Upper lobe of right lung (tissue), 1 donor: ENCODE results near the gene ETV3L. TPM values are rescaled to one million over a fixed set of nuclear protein-coding genes. Genes with fewer than 3 reads are reported as not detected.
"Not testable (repeated sequence)": the region's sequence is repeated elsewhere in the genome, so short reads cannot be mapped to it uniquely, and the experiment has no call there.

ENCODE experiments used
- ATAC-seq: fragments of 200-7000 bp; cut with Tn5 transposase; one replicate; pipeline ENCODE4 v1.9.1; 2020; ENCODE audit warnings: mild to moderate bottlenecking, moderate library complexity
- DNase-seq: peaks from one replicate; pipeline ENCODE4 v3.0.0-alpha.2; 2020
- H3K27ac ChIP-seq: fragments of 200-600 bp; one replicate; pipeline ENCODE4 v1.8.0; 2022
- H3K27me3 ChIP-seq: fragments of 200-600 bp; one replicate; pipeline ENCODE4 v1.8.0; 2022; ENCODE audit warnings: mild to moderate bottlenecking
- H3K36me3 ChIP-seq: fragments of 200-600 bp; one replicate; pipeline ENCODE4 v1.8.0; 2022
- H3K4me1 ChIP-seq: fragments of 200-600 bp; one replicate; pipeline ENCODE4 v1.8.0; 2022
- H3K4me3 ChIP-seq: fragments of 200-600 bp; one replicate; pipeline ENCODE4 v1.8.0; 2022; ENCODE audit warnings: mild to moderate bottlenecking
- H3K9me3 ChIP-seq: fragments of 200-600 bp; one replicate; pipeline ENCODE4 v1.8.0; 2022
- intact Hi-C: fragments of 100-400 bp; cut with DNase I; formaldehyde crosslinking; loops from one replicate; pipeline ENCODE4 v1.11.0; 2022
- total RNA-seq: library from RNA; stranded (reverse); fragmentation: NEBNext Ultra II Directional; extraction: Animal tissue kit (Norgen Biotek cat#: 25700); gene quantifications from one replicate; pipeline ENCODE4 v1.2.1, GENCODE V29; 2021
- TF ChIP-seq, protein P1 (sequence below): fragments of 200-600 bp; IDR thresholded peaks from one replicate; pipeline ENCODE4 v1.8.0; 2022; ENCODE audit warnings: antibody characterized with exemption
- donor health status: DM: no; HTN: yes; CAD: no; lungs with severe emphysema.

ETV3L gene
- total RNA-seq, 1 donor from 2014 or later = not detected

DNA sequence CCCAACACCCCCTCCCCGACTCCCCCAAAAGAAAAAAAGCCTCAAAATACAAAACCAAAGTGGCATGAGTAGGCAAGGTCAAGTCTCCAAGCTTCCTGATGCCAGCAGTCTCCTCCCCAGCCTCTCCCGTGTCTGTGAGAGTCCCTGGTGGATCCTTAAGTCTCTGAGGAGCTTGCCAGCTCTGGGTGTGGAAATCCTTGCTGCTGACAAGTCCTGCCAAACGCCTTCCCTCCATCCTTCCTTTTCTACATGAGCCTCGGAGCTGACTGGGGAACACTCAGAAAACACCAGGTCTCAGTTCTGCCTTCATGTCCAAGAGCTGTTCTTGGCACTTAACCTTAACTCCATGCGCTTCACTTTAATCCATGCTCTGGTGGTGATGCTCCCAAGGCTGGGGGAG, 3.7 kb upstream of the ETV3L start:
- H3K36me3 ChIP-seq = no peaks in the 10 kb centered on the region
- H3K27me3 ChIP-seq = peaks cover 16% of the 10 kb centered on the region
- H3K4me1 ChIP-seq = no peaks in the 10 kb centered on the region
- DNase-seq (no peak), ATAC-seq (no peak)
- TF ChIP-seq, protein P1, sequence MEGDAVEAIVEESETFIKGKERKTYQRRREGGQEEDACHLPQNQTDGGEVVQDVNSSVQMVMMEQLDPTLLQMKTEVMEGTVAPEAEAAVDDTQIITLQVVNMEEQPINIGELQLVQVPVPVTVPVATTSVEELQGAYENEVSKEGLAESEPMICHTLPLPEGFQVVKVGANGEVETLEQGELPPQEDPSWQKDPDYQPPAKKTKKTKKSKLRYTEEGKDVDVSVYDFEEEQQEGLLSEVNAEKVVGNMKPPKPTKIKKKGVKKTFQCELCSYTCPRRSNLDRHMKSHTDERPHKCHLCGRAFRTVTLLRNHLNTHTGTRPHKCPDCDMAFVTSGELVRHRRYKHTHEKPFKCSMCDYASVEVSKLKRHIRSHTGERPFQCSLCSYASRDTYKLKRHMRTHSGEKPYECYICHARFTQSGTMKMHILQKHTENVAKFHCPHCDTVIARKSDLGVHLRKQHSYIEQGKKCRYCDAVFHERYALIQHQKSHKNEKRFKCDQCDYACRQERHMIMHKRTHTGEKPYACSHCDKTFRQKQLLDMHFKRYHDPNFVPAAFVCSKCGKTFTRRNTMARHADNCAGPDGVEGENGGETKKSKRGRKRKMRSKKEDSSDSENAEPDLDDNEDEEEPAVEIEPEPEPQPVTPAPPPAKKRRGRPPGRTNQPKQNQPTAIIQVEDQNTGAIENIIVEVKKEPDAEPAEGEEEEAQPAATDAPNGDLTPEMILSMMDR = no peak
- intact Hi-C loops = no loop called here
- H3K4me3 ChIP-seq = no peak overlapping the region
- no peaks in the 10 kb centered on the region for H3K9me3 ChIP-seq
- no peak overlapping the region for H3K27ac ChIP-seq

DNA sequence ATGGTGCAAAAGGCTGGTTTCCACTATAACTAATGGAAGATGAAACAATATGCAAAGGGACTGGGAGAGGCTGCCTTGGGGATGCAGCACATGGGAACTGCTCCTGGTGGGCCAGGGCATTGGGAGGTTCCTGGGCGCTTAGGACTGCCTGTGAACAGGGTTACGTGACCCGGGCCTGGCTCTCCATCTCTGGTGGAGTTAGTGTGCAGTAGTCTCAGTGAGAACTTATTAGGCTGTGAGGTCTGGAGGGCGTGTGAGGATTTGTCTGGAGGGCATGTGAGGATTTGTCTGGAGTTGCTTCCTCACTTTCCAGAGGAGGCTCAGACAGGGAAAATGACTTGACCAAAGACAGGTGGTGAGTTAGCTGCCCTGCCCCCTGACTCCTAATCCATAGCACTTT, 1.5 kb upstream of the ETV3L start:
- ATAC-seq (no peak), DNase-seq (peak; percentile 48)
- H3K4me3 ChIP-seq = no peak overlapping the region
- H3K4me1 ChIP-seq = no peaks in the 10 kb centered on the region
- TF ChIP-seq, protein P1 = no peak
- H3K27me3 ChIP-seq = no peaks in the 10 kb centered on the region
- H3K27ac ChIP-seq = no peak overlapping the region
- H3K36me3 ChIP-seq = no peaks in the 10 kb centered on the region
- H3K9me3 ChIP-seq = no peaks in the 10 kb centered on the region
- intact Hi-C loops = no loop called here

DNA sequence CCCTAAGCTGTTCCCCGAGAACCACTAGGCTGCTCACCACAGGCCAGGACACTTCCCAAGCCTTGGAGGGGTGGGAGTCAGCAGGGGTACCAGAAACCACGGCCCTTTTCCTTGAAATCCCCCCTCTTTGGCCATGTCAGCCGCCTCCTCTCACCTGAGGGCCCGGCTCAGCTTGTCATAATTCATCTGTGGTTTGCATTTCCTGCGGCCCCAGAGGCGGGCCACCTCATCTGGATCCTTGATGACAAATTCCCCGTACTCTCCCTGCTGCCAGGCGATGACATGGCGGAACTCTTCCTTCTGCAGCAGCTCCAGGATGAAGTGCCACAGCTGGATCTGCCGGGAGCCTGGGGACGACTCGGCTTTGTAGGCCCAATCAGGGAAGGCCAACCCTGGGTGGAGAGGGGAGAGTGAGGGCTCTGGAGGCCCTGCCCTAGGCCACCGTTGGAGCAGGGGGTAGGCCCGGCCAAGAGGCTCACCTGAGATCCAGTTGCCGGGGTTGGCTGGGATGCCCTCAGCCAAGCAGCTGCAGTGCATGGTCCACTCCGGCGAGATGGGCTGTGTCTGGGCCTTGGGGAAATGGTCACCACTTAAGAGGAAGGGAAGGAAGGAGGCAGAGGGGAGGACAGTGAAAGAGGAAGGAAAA, 498 bp downstream of the ETV3L start:
- H3K27ac ChIP-seq, intact Hi-C loops, H3K4me1 ChIP-seq, H3K4me3 ChIP-seq, H3K9me3 ChIP-seq, H3K27me3 ChIP-seq, H3K36me3 ChIP-seq: not testable (repeated sequence)
- peak; percentile 8 for ATAC-seq
- peak; percentile 46 for DNase-seq

DNA sequence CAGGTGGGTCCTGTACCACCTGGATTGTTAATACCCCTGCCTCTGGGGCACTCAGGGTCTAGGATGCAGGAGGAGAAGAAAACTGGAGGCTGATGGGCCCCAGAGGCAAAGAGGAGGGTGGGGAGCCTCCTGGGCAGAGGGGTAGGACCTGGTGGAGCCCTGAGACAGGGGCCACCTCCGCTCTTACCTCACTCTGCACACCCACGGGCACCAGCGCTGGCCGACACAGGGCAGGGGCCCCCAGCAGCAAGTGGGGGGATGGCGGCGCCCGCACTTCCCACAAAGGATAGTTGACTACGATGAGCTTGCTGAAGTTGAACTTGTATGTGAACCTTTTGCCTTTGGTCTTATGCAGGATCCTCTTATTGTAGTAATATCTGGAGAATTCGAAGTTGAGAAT, 1.1 kb downstream of the ETV3L start:
- peak; percentile 56 for DNase-seq
- H3K27me3 ChIP-seq = no peaks in the 10 kb centered on the region
- H3K36me3 ChIP-seq = no peaks in the 10 kb centered on the region
- H3K9me3 ChIP-seq = no peaks in the 10 kb centered on the region
- no peak overlapping the region for H3K27ac ChIP-seq
- no peak for ATAC-seq
- H3K4me3 ChIP-seq = no peak overlapping the region
- intact Hi-C loops = no loop called here
- no peaks in the 10 kb centered on the region for H3K4me1 ChIP-seq
- TF ChIP-seq, protein P1 = no peak

DNA sequence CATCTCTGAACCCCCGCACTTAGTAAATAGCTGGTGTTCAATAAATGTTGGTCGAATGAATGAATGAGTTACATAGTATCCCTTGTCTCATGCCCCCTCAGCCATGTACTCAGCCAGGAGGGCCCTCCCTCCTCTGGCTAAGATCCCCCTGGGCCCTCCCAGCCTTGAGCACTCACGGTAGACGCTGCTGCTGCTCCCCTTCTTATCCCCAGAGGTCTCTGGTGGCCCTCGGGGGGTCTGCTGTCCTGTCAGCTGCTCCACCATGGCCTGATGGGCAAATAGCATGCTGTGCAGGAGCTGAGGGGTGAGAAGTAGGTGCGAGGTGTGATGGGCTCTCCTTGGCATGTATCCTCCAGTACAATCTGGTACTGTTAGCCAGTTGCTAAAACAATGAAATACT, 1.9 kb downstream of the ETV3L start:
- H3K9me3 ChIP-seq = no peaks in the 10 kb centered on the region
- ATAC-seq (no peak), DNase-seq (peak; percentile 40)
- intact Hi-C loops = no loop called here
- H3K27me3 ChIP-seq = no peaks in the 10 kb centered on the region
- H3K27ac ChIP-seq = no peak overlapping the region
- TF ChIP-seq, protein P1 = no peak
- no peaks in the 10 kb centered on the region for H3K36me3 ChIP-seq
- H3K4me1 ChIP-seq = peaks cover 3% of the 10 kb centered on the region
- H3K4me3 ChIP-seq = no peak overlapping the region

DNA sequence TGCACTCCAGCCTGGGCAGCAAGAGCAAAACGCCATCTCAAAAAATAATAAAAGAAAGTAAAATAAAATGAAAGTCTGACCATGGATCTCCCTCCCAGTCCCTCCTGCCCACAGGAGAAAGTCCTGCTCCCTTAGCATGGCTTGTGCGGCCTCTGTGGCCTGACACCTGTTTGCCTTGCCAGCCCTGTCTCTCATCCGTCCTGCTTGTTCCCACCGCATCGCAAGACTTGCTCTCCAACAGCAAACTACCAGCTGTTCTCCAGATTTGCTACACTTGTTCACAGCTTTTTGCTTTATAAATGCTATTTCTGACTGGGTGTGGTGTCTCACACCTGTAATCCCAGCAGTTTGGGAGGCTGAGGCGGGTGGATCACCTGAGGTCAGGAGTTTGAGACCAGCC, 2.7 kb downstream of the ETV3L start:
- DNase-seq = peak; percentile 28

More for the DNA sequence above, 2.7 kb downstream of the ETV3L start:
- H3K27me3 ChIP-seq = no peaks in the 10 kb centered on the region
- intact Hi-C loops = no loop called here
- ATAC-seq = no peak
- H3K4me3 ChIP-seq = no peak overlapping the region
- peaks cover 4% of the 10 kb centered on the region for H3K4me1 ChIP-seq
- H3K27ac ChIP-seq = no peak overlapping the region
- no peaks in the 10 kb centered on the region for H3K9me3 ChIP-seq
- no peaks in the 10 kb centered on the region for H3K36me3 ChIP-seq
- TF ChIP-seq, protein P1 = no peak
